GM23338 (cell line): Measurements from ENCODE around the gene KDM5C.
"Not testable (repeated sequence)": the region's sequence is repeated elsewhere in the genome, so short reads cannot be mapped to it uniquely, and the experiment has no call there.

ENCODE experiments used
- EZH2 ChIP-seq: fragments of 200-600 bp; sonication (generic); IDR thresholded peaks from one replicate; pipeline ENCODE4 v1.8.0; 2017; ENCODE audit warnings: antibody characterized with exemption, mild to moderate bottlenecking, low read depth; ENCODE audit not compliant: unreplicated experiment
- EZH2phosphoT487 ChIP-seq: fragments of 200-600 bp; sonication (generic); IDR thresholded peaks from one replicate; pipeline ENCODE4 v1.8.1; 2018; ENCODE audit warnings: antibody characterized with exemption; ENCODE audit not compliant: unreplicated experiment

GRCh38 chrX:53164566-53164965 lies 60.4 kb downstream of the KDM5C start:
- TF ChIP-seq EZH2phosphoT487, EZH2: not testable (repeated sequence)
